HG03460 (cell line): ENCODE measurements around the gene ATP11A.
"Not testable (repeated sequence)": the region's sequence is repeated elsewhere in the genome, so short reads cannot be mapped to it uniquely, and the experiment has no call there.

Experiments
- ATAC-seq: cut with Tn5 transposase; IDR thresholded peaks from one replicate; pipeline ENCODE4 v1.9.1; 2021; ENCODE audit not compliant: unreplicated experiment

ATP11A gene

DNA sequence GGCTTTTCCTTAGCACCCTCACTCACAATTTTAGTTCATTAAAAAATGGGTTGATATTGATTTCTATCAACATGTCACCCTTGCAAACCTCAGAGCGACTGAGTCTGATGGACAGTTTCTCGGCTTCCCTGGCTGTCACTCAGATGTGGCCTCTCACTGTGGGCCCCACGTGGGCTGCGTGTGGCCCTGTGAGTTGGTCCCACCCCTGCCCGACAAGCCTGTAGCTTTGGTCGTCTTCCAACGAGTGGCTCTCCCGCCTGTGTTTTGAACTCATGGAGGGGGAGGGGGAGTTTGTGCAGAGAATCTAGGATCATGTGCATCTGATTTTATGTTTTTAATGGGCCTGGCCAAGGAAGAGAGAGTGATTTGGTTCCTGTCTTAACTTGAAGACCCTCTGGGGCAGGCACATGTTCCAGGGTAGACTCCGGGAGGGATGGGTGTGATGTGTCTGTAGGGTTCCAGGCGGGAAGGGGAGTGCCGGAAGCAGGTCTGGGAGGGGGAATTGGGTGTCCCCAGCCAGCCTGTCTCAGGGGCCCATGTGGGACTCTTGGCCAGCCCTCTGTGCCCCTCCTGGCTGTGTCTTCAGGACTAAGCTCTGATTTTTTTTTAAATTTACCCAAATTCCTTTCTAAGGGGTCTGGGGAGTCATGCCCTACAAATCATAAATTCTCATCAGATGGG is 18.9 kb downstream of the ATP11A start:
- no peak for ATAC-seq

DNA sequence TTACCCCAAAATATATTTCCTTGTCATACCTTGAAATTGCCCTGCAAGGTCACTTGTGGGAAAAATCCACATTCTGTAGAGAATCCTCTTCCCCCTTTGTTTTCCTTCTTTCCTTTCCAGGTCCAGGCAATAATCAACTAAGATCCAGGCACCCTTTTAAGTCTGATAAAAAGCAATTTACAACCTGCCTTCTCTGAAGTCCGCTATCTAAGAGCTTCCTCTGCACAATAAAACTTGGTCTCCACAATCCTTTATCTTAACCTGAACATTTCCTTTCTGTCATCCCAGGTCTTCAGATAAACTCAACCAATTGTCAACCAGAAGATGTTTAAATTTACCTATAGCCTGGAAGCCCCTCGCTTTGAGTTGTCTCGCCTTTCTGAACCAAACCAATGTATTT is 19.5 kb downstream of the ATP11A start:
- not testable (repeated sequence) for ATAC-seq

DNA sequence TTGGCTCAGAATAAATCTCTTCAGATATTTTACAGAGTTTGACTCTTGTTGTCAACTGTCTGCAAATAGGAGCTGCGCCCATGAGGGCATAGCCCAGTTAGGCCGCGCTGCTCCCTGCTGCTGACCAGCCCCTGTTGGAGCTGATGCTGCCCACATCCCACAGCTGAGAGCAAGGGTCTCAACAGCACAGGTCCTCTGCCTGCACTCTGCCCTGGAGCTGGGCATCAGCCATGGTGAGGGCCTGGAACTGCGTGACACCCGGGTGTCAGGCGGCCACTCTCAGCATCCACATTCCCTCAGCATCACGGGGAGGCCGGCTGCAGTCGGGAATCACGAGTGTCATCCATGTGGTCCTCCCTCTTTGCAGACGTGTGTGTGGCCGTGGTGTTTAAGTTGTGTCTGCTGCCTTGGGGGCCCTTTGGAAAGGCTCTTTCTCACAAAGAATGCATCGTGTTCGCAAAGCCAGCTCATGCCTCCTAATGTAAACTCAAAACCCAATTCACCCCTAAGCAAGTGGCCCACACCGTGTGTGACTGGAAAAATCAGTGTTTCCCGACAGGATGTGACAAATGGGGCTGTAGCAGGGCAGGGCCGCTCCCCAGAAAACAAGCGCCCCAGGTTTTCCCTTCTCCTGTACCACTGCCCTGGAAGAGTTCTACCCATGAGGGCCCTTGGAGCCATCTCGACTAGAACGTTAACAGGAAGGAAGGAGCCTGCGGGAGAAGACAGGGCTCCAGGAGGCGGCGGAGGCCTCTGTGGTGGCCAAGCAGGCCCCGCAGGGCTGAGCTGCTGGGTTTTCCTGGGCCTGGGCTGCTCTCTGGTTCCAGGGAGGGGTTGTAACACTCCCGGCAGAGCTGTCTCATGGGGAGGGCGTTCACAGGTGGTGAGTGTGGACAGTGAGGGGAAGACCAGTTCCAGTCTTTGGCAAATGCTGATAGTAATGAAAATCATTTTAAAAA is 20.3 kb downstream of the ATP11A start:
- no peak for ATAC-seq

DNA sequence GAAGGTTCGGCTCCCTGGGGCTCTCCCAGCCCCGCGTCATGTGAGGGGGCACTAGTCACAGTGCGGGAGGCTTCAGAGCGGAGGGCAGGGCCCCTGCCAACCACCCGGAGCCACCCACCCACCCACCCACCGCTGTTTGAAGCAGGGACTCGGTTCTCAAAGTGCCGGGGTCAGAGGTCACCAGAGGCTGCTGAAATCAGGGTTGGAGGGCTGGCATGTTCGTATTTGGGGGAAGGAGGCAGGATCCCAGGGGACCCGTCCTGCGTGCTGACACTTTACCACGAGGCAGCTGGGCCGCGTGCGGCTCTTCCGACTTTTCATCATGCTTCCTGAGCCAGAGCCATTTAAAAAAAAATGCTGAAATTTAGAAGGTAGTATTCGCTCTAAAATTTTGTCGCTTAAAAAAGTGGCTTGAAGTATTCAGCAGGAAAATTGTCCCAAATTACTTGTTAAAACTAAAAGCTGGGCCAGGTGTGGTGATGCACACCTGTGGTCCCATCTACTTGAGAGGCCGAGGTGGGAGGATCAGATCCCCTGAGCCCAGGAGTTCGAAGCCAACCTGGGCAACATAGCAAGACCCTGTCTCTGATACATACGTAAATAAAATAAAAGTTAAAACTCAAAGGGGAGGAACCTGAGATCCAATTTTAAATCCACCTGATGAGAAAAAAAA is 21.2 kb downstream of the ATP11A start:
- ATAC-seq: no peak

DNA sequence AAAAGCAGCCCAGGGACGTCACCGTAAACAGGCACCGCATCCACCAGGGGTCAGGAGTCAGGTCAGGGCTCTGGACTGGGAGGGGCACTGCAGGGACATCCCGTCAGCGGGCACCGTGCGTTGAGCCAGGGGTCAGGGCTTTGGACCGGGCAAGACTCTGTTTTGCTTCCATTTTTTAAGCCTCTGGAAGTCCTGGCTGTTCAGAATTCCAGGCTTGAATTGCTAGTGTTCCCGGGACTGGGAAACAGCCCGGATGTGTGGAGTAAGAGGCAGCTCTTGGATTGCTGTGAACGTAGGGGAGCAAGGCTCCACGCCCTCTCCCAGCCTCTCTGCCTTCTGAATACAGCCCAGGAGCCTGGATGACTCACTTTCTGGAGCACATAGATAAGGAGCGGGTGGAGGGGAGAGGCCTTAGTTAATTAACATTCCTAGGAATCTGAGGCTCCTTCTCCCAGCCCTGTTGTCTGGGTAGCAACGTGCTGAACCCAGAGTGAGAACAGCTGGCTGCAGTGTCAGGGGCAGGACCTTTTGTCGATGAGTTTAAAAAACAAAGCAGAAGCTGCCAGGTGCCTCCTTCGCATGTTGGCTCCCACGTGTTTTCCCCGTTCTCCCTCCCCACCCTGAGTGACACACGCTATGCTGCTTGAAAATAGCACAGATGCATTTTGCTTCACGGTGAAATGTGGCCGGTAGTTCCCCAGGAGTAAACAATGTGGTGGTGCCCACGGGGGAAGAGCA is 21.9 kb downstream of the ATP11A start:
- ATAC-seq: peak; percentile 40

DNA sequence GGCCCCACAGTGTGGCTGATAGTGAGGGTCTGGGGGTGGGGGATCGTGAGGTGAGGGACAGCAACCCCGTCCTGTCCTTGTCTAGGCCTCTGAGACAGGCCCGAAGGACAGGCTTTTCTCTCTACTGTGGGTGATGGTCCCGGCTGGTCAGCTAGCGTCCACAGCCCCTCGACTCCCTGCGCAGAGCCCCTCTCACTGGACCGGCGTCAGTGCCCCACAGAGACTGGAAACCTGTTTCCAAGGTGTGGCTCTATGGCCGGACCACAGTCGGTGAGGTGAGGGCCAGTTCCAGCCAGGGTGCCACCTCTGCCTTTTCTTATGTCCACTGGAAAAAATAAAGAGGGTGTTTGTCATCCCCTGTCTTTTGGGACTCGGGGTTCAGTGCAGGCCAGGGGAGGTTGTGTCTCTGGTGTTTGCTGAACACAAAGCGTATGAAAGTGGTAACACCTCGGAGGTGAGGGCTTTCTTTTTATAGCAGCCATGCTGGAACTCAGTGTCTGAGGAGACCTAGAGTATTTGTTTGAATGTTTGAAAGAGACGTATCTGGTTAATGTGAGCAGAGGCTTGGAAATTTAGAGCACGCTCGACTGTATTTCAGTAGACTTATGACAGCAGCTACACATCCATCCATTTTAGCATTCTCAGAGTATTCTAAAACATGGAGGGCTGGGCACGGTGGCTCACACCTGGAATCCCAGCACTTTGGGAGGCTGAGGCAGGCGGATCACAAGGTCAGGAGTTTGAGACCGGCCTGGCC is 22.8 kb downstream of the ATP11A start:
- no peak for ATAC-seq

DNA sequence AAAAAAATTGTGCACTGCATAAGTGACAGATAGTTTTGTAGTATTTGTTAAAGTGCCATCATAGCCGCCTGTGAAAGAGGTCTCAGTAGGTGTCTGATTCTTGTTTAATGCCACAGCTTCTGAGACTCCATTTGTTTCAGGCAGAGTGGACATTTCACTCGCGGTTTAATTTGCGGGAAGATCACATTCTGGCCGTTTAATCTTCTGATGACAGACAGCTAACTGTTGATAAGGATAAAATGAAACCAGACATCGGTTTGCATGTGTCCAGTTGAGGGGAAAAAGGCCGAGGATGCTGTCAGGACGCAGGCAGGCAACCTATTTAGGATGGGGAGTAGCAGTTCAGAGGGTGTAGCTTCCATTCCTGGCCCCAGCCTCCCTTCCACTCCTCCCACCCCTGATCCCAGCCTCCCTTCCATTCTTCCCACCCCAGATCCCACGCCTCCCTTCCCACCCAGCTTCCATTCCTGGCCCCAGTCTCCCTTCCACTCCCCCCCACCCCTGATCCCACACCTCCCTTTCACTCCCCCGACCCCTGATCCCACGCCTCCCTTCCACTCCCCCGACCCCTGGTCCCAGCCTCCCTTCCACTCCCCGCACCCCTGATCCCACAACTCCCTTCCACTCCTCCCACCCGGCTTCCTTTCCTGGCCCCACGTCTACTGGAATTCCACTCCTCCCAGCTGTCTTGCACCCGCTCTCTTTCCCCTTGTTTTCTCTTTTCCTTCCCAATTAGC is 23.8 kb downstream of the ATP11A start:
- no peak for ATAC-seq

DNA sequence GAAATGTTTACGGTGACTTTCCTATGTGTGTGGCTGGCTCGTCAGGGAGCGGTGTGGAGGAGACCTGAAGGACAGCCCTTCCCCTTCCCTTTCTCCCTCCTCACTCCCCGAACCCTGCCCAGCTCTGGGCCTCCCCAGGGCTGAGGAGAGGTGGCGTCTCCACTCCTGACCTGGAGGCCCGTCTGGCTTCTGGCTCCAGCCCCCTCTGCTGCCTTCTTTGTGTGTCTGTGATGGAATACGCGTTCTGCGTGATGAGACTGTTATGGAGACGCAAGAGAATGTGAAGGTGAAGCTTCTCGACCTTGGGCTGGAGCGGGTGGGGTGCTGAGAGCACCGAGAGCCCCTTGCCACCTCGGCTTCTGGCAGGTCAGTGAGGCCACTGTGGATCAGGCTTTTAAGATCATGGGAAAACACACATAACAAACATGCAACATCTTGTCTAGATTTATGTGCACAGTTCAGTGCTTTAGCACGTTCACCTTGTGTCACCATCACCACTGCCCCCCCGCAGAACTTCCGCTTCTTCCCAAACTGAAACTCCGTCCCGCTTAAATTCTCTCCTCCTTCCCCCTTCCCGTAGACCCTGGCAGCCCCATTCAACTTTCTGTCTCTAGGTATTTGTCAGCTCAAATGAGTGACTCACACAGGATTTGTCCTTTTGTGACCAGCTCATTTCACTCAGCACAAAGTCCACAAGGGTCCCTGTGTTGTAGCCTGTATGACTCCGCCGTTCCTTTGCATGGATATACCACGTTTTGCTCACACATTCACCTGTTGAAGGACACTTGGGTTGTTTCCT is 24.7 kb downstream of the ATP11A start:
- ATAC-seq: no peak

DNA sequence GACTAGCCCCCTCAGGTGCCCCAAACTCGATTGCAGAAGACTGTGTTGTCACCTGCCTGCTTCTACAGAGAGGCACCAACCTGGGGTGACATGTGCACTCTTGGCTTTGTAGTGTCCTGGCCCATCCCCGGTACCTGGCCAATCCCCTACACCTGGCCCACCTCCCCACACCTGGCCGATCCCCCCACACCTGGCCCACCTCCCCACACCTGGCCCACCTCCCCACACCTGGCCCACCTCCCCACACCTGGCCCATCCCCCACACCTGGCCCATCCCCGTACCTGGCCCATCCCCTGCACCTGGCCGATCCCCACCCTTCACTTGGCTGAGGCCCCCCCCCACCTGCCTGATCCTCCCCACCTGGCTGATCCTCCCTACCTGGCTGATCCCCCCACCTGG is 25.4 kb downstream of the ATP11A start:
- ATAC-seq: no peak

DNA sequence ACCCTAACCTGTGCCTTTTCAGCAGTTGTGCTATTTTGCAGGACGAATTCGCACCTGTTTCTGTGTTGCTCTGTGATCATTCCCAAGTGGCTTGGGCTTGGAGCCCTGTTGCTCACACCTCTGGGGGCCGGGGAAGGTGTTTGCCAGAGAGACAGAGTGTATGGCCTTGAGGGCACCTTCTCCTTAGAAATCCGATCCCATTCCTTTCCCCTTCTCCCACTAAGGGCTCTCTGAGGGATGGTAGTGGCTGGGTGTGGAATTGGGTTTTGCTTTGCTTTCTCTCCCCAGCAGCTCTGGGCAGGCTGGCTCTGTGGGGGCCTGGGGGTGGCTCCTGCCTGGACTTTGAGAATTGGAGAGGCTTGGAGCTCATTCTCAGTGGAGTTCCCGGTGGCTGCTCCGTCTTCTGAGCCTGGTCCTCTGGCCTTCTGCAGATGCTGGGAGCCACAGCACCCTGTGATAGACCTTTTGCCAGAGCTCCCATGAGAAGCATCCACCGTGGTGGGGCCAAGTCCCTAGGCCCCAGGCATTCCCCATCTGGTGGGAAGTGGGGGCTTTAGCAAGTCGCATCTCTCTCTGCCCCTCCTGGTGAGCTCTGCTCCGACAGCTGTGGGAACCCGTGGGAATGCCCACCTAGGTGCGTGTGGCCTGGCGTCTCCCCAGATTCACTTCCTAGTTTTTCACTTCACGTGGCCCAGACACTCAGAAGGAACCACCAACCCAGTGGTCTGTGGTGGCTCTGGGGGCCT is 26.1 kb downstream of the ATP11A start:
- ATAC-seq: no peak

DNA sequence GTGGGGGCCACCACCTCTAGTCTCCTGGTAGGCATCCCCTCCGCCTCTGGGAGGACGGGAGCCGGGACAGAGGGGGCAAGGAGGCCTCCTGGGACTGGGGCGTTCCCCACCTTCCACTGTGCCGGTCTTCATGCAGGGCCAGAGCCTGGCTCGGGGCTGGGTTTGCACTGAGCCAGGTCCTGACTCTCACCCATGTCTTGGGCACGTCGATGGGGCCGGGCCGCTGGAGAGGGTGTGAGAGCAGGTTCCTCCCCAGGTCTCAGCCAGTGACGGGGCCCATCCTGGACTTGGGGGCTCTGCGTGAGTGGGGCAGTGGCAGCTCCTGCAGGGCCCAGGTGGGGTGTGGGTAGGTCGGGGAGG is 26.6 kb downstream of the ATP11A start:
- ATAC-seq: no peak

DNA sequence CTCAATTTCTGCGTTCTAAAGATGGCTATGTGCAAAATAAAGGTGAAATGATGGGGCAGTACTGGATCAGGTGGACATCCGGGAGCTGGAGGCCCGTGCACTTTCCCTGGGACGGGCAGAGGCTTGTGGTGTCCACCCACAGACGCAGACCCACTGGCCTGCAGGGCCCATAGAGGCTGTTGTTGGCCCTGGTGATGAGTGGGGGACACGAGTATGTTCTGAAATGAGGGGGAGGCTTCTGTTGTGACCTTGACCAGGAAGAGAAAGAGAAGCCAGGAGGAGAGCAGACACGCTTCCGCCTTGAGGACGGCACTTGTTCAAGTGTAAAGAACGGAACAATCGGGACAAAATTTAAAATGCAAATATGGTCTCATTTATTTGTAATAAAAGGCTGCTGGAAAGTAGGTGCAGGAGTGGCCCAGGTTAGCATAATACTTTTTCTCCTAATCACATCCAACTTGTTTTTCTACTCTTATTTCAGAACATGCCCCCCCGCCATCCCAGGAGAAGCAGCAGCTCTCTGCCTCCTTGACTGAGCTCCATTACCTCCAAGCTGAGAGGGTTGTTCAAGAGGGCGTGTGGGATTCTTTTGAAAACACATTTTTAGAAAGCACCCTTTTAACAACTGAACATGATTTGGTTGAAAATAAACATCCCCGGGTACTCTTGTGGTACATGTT is 27.1 kb downstream of the ATP11A start:
- ATAC-seq: no peak

DNA sequence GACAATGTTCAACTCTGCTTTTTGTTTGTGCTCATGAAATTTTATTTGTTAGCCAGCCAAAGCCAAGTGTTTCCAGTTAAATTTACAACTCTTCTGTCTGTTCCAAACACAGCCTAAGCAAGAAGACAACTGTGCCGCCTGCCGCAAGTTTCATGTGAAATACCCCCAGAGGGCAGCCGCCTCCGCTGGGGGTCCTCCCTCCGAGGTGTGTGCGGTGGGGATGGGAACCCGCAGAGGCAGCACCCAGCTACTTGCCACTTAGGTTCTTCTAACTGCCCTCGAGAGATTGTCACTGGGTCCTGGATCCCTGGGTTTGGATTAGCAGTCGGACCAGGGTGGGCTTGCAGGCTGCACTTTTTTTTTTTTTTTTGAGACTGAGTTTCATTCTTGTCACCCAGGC is 28.5 kb downstream of the ATP11A start:
- no peak for ATAC-seq

DNA sequence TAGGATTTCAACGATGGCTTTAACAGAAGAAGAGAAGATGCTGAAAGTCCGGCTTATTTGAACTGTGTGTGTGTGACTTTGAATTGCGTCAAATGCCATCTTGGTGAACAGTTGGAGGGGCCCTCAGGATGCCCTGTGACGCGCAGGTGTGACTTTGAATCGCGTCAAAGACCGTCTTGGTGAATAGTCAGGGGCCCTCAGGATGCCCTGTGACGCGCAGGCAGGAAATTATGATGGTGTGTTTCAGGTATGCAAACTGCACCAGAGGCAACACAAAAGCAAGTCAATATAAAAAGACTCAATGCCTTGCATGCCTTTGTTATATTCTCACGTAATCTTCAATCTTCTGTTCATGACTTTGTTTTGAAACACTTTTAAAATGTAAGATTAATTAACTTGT is 29.2 kb downstream of the ATP11A start:
- no peak for ATAC-seq

DNA sequence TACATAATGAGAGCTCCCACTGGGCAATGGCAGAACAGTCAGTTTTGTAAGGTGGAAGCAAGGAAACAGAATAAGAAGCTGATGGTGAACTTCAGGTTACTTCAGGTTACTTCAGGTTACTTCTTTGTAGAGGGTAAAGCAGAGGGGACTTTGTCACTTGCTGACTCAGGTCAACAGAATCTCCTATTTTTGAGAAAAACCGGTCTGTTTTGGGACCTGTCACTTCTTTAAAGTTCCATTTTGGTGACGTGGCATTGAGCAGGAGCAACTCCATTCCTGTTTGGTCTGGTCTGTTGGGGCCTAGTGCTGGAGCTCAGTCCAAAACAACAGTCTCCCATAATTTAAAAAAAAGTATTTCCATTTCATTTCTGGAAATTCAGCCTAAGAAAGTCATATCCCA is 29.7 kb downstream of the ATP11A start:
- no peak for ATAC-seq

DNA sequence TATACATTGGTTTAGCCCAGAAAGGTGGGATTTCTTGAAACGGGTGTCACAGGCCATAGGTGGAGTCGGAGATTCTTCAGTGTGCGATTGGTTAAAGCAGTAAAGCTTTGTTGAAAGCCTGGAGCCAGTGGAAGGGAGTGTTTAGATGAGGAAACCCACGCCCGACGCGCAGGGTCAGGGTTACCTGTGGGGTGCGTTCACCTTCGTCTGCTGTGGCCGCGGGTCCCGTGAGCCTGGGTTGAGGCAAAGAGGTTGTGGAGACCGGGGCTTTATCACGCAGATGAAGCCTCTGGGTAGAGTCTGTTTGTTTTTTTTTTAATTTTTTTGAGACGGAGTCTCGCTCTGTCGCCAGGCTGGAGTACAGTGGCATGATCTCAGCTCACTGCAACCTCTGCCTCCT is 30.4 kb downstream of the ATP11A start:
- ATAC-seq: no peak

DNA sequence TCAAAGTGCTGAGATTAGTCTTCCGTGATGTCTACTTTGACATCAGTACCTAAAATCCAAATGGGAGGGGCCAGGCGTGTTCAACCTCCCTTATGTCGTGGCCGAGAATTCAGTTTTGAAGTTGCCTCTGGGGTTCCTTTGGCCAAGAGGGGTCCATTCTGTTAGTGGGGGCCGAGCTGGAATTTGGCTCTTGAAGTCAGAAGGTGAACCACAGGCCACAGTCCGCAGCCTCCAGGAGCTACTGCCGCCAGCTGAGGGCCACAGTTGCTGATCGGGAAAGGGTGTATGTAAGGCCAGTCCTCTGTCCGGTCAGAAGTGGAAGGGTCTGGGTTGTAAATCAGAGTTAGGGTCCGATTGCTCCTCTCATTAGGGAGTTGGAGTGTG is 31.0 kb downstream of the ATP11A start:
- no peak for ATAC-seq
